ENCODE data around the gene AP1S2.

- no peak for TF ChIP-seq CTCF (IDR thresholded peaks at IDR 0.05; ENCODE audit: low read depth, low read length, poor library complexity, severe bottlenecking)
- no peak for TF ChIP-seq EZH2phosphoT487 (IDR thresholded peaks at IDR 0.05; ENCODE audit: borderline replicate concordance, low read length)
Observed at GRCh38 chrX:15860921-15861320, 6.3 kb upstream of the AP1S2 start.
